Prostate gland (tissue), 2 donors: ENCODE data around the gene RETN.

Experiments
- CTCF ChIP-seq, 4 experiments: fragments of 200-600 bp in 2 of 4; fragments of 450-650 bp in 2 of 4; sonication (generic) in 2 of 4; IDR thresholded peaks; 1 replicate in 3 of 4; 2 replicates in 1 of 4; pipeline ENCODE4 v1.5.1; 2016 to 2019; ENCODE audit warnings: antibody characterized with exemption in 4 of 4, mild to moderate bottlenecking in 2 of 4, moderate library complexity in 2 of 4
- POLR2A ChIP-seq: fragments of 450-650 bp; IDR thresholded peaks from one replicate; pipeline ENCODE4 v1.6.1; 2016; ENCODE audit warnings: antibody characterized with exemption, mild to moderate bottlenecking
- POLR2AphosphoS5 ChIP-seq: sonication (generic); formaldehyde crosslinking; IDR thresholded peaks from one replicate; pipeline ENCODE4 v1.6.1; 2017; ENCODE audit warnings: antibody characterized with exemption

- TF ChIP-seq CTCF (IDR thresholded peaks at IDR 0.05) (no peak), POLR2AphosphoS5 (no peak), POLR2A (no peak)
Observed at GRCh38 chr19:7679771-7680605, 11.1 kb downstream of the RETN start.
